NCI-H1436 treated with DMSO at 0.1 percent for 48 hours (cell line): ENCODE data around the gene GNL3.

Source experiments
- DNase-seq: peaks from one replicate; lab custom pipeline; 2025; lab: John Stamatoyannopoulos, UW

Gene GNL3

GRCh38 chr3:52689151-52689550 is 3.3 kb downstream of the GNL3 start:
- no peak for DNase-seq

GRCh38 chr3:52690560-52690959 is 4.7 kb downstream of the GNL3 start:
- DNase-seq, result no peak

GRCh38 chr3:52693071-52693470 is 7.2 kb downstream of the GNL3 start:
- DNase-seq, result no peak

- no peak for DNase-seq
These were observed 8.8 kb downstream of the GNL3 start for GRCh38 chr3:52694528-52695189.

- no peak for DNase-seq
These were observed 10.2 kb downstream of the GNL3 start for GRCh38 chr3:52695798-52696671.

GRCh38 chr3:52696830-52697631 is 11.2 kb downstream of the GNL3 start:
- no peak for DNase-seq

- DNase-seq, result no peak
These were observed 11.8 kb downstream of the GNL3 start for GRCh38 chr3:52697632-52697965.

GRCh38 chr3:52703341-52703740 is 17.5 kb downstream of the GNL3 start:
- no peak for DNase-seq

- DNase-seq, result no peak
These were observed 19.0 kb downstream of the GNL3 start for GRCh38 chr3:52704611-52705437.

- no peak for DNase-seq
These were observed 19.5 kb downstream of the GNL3 start for GRCh38 chr3:52705438-52705687.

- DNase-seq, result no peak
These were observed 20.2 kb downstream of the GNL3 start, which contains the start of the genes GLT8D1 and SPCS1 for GRCh38 chr3:52705688-52706686. Gene GLT8D1 (minus strand): TSS chr3:52705791. CDS start chr3:52700460, 5,331 bp downstream. Gene SPCS1 (plus strand): TSS chr3:52706106. CDS start chr3:52706247, 141 bp downstream.

- no peak for DNase-seq
These were observed 21.8 kb downstream of the GNL3 start for GRCh38 chr3:52707585-52707984.

- DNase-seq, result no peak
These were observed 24.7 kb downstream of the GNL3 start for GRCh38 chr3:52710512-52710911.

GRCh38 chr3:52712291-52713212 is 26.7 kb downstream of the GNL3 start:
- no peak for DNase-seq

- no peak for DNase-seq
These were observed 28.8 kb downstream of the GNL3 start for GRCh38 chr3:52714335-52715302.

GRCh38 chr3:52715714-52716305 is 30.0 kb downstream of the GNL3 start:
- DNase-seq, result no peak

GRCh38 chr3:52719618-52720017 is 33.8 kb downstream of the GNL3 start:
- no peak for DNase-seq
